Measurements from ENCODE around the gene PDE7B. TPM values are rescaled to one million over a fixed set of nuclear protein-coding genes. Genes with fewer than 3 reads are reported as not detected.

Gene PDE7B
- total RNA-seq, 2 donors from 2014 or later: 0.18 to 0.25 TPM

GRCh38 chr6:136226027-136226673, 374.6 kb downstream of the PDE7B start:
- no peak overlapping the region for H3K4me3 Mint-ChIP-seq
- ATAC-seq (peak; percentile 94), DNase-seq (peak; percentile 20 to 40 (median 29))
- H3K27ac Mint-ChIP-seq: no peak overlapping the region
- peaks cover 5% of the 10 kb centered on the region for H3K4me1 Mint-ChIP-seq
- H3K36me3 Mint-ChIP-seq (ENCODE audit: low read depth): no peaks in the 10 kb centered on the region
- H3K27me3 Mint-ChIP-seq: peaks cover 7% of the 10 kb centered on the region
- H3K9me3 ChIP-seq (ENCODE audit: control insufficient read depth, low read length, poor library complexity, severe bottlenecking): no peaks in the 10 kb centered on the region

- Mint-ChIP-seq H3K27ac (peak overlapping the region; percentile 43), H3K36me3 (ENCODE audit: low read depth) (no peaks in the 10 kb centered on the region), H3K4me3 (no peak overlapping the region), H3K4me1 (peaks cover 5% of the 10 kb centered on the region), H3K27me3 (peaks cover 7% of the 10 kb centered on the region)
- no peak for DNase-seq
- no peaks in the 10 kb centered on the region for H3K9me3 ChIP-seq (ENCODE audit: control insufficient read depth, low read length, poor library complexity, severe bottlenecking)
- ATAC-seq: peak; percentile 48
Measured at GRCh38 chr6:136226674-136227377, 375.3 kb downstream of the PDE7B start.

- DNase-seq (no peak), ATAC-seq (no peak)
- H3K4me1 Mint-ChIP-seq: peaks cover 5% of the 10 kb centered on the region
- H3K9me3 ChIP-seq (ENCODE audit: control insufficient read depth, low read length, poor library complexity, severe bottlenecking): no peaks in the 10 kb centered on the region
- H3K27me3 Mint-ChIP-seq: no peaks in the 10 kb centered on the region
- H3K36me3 Mint-ChIP-seq (ENCODE audit: low read depth): no peaks in the 10 kb centered on the region
- no peak overlapping the region for H3K27ac Mint-ChIP-seq
- H3K4me3 Mint-ChIP-seq: no peak overlapping the region
Measured at GRCh38 chr6:136228814-136229213, 377.3 kb downstream of the PDE7B start.

GRCh38 chr6:136230219-136230853, 378.8 kb downstream of the PDE7B start:
- no peak for ATAC-seq
- no peaks in the 10 kb centered on the region for H3K36me3 Mint-ChIP-seq (ENCODE audit: low read depth)

DNA sequence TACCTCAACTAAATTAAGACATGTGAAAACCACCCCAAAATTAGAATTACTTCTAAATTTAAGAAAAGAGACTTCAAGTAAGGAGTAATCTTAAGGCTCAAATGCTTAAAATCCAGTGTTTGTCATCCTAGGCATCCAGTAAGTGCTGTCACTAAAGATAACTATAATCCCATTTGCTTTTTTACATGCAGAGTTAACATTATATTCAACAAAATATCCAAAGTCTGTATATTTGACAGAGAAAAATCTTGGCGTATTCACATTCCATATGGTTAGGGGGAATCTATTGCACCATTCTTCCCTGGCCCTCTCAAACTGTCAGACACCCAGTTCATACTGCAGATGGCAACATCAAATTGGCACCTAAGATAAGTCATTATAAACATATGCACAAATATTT, 381.2 kb downstream of the PDE7B start:
- Mint-ChIP-seq H3K27ac (no peak overlapping the region), H3K27me3 (no peaks in the 10 kb centered on the region), H3K4me3 (no peak overlapping the region), H3K4me1 (peaks cover 11% of the 10 kb centered on the region), H3K36me3 (ENCODE audit: low read depth) (no peaks in the 10 kb centered on the region)
- ATAC-seq: no peak
- no peaks in the 10 kb centered on the region for H3K9me3 ChIP-seq (ENCODE audit: control insufficient read depth, low read length, poor library complexity, severe bottlenecking)
- DNase-seq: no peak

More at GRCh38 chr6:136230219-136230853, 378.8 kb downstream of the PDE7B start:
- no peaks in the 10 kb centered on the region for H3K9me3 ChIP-seq (ENCODE audit: control insufficient read depth, low read length, poor library complexity, severe bottlenecking)
- H3K27ac Mint-ChIP-seq: no peak overlapping the region
- no peak overlapping the region for H3K4me3 Mint-ChIP-seq
- no peak for DNase-seq
- peaks cover 5% of the 10 kb centered on the region for H3K4me1 Mint-ChIP-seq
- no peaks in the 10 kb centered on the region for H3K27me3 Mint-ChIP-seq

GRCh38 chr6:136235233-136235564, 383.7 kb downstream of the PDE7B start:
- Mint-ChIP-seq H3K4me3 (no peak overlapping the region), H3K36me3 (ENCODE audit: low read depth) (no peaks in the 10 kb centered on the region)

DNA sequence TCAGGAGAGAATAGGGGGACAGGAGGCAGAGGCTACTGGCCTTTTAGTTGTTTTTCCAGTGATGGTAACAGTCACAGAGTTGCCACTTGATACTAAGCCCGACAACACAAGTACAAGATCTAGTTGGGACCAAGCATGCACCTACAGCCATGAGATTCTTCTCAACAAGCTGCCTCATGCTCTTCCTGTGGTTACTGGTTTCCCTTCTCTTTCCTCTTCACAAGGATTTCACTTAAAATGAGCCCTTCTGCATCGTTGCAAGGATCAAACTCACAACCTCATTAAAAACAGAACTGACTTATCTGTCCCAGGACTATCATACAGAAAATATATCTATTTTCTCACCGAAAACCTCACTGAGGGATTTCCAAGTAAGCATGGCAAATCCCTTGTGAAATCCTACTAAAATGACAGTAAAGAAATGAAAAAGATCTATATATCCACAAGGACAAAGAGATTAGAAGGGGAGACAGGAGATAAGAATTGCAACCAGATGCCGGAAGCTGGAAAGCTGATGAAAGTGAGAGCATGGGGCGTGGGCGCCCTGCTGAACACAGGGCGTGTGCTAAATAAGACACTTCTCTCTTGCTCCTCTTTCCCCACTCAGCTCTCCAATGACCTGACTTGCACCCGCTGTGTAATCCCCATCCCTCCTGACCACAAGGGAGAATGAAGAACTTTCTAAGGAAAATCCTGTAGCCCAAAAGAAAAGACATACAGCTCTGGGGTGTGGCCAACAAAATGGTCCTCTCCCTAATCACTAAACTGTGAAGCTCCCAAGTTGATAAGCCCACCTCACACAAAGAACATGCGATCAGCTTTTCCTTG, 385.2 kb downstream of the PDE7B start:
- H3K36me3 Mint-ChIP-seq (ENCODE audit: low read depth): no peaks in the 10 kb centered on the region
- no peak for ATAC-seq
- H3K4me1 Mint-ChIP-seq: peaks cover 9% of the 10 kb centered on the region
- H3K4me3 Mint-ChIP-seq: no peak overlapping the region
- DNase-seq: no peak
- no peak overlapping the region for H3K27ac Mint-ChIP-seq
- H3K9me3 ChIP-seq (ENCODE audit: control insufficient read depth, low read length, poor library complexity, severe bottlenecking): no peaks in the 10 kb centered on the region
- no peaks in the 10 kb centered on the region for H3K27me3 Mint-ChIP-seq

More at GRCh38 chr6:136235233-136235564, 383.7 kb downstream of the PDE7B start:
- no peak for DNase-seq
- H3K27me3 Mint-ChIP-seq: no peaks in the 10 kb centered on the region
- peaks cover 9% of the 10 kb centered on the region for H3K4me1 Mint-ChIP-seq
- no peaks in the 10 kb centered on the region for H3K9me3 ChIP-seq (ENCODE audit: control insufficient read depth, low read length, poor library complexity, severe bottlenecking)
- H3K27ac Mint-ChIP-seq: no peak overlapping the region
- ATAC-seq: no peak

DNA sequence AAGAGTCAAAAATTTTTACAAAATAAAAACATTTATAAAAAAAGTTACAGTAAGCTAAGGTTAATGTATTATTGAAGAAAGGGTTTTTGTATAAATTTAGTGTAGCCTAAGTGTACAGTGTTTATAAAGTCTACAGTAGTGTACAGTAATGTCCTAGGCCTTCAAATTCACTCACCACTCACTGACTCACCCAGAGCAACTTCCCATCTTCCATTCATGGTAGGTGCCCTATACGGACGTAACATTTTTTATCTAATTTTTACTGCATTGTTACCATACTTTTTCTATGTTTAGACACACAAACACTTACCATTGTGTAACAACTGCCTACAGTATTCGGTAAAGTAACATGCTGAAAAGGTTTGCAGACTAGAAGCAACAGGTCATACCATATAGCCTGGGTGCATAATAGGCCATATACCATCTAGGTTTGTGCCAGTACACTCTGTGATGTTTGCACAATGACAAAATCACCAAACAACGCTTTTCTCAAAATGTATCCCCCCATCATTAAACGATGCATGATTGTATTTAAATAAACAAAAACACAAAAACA, 392.6 kb downstream of the PDE7B start:
- no peak overlapping the region for H3K4me3 Mint-ChIP-seq
- H3K36me3 Mint-ChIP-seq (ENCODE audit: low read depth): no peaks in the 10 kb centered on the region
- peaks cover 10% of the 10 kb centered on the region for H3K4me1 Mint-ChIP-seq
- H3K27me3 Mint-ChIP-seq: no peaks in the 10 kb centered on the region
- H3K9me3 ChIP-seq (ENCODE audit: control insufficient read depth, low read length, poor library complexity, severe bottlenecking): no peaks in the 10 kb centered on the region
- no peak for DNase-seq
- no peak overlapping the region for H3K27ac Mint-ChIP-seq
- ATAC-seq: no peak

All from T-helper 17 cell (primary cell).